Measurements from ENCODE around the gene MARK3.
A peak's percentile ranks its signal among the peaks of the same experiment; 100 is the strongest.

Gene MARK3

DNA sequence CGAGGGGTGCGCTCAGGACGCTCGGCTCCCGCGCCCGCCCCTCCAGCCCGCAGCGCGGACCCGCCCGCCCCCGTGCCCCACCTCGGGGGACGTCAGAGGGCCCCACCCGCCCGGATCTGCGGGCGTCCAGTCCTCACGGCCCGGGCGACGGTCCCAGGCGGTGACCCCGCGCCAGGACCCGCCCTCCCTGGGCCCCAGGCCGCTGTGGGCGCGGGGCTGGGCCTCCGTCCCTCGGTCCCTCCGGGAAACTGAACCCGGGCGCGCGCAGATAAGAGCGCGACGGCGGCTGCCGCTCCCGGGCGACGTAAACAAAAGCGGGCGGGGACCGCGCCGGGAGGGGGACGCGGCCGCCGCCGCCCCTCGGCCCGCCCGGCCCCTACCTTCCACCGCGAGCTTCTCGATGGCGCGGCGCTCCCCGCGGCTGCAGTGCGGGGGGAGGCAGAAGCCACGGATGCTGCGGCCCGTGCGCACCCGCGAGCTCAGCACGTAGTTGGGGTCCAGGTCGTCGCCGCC, 136.3 kb downstream of the MARK3 start:
- Histone ChIP-seq H3K36me3 (ENCODE audit: insufficient read depth) (no peaks in the 10 kb centered on the region), H4K20me1 (ENCODE audit: insufficient read depth) (no peaks in the 10 kb centered on the region), H3K27me3 (ENCODE audit: insufficient read depth, low read depth) (no peaks in the 10 kb centered on the region), H3K4me1 (ENCODE audit: low read depth, poor library complexity, severe bottlenecking) (peaks cover 8% of the 10 kb centered on the region), H3K27ac (no peak overlapping the region), H3K9ac (no peak overlapping the region; the same call in 1 of the 2 replicates), H3K4me3 (IDR thresholded peaks at IDR 0.05; ENCODE audit: insufficient read depth, low read depth, low read length) (no peak overlapping the region), H3K79me2 (ENCODE audit: insufficient read depth, low read depth) (no peaks in the 10 kb centered on the region), H3K4me2 (peak overlapping the region; percentile 68; the same call in 1 of the 2 replicates), H2AFZ (ENCODE audit: low read depth) (peak overlapping the region; percentile 47; the same call in 1 of the 2 replicates)
- TF ChIP-seq, protein P1, sequence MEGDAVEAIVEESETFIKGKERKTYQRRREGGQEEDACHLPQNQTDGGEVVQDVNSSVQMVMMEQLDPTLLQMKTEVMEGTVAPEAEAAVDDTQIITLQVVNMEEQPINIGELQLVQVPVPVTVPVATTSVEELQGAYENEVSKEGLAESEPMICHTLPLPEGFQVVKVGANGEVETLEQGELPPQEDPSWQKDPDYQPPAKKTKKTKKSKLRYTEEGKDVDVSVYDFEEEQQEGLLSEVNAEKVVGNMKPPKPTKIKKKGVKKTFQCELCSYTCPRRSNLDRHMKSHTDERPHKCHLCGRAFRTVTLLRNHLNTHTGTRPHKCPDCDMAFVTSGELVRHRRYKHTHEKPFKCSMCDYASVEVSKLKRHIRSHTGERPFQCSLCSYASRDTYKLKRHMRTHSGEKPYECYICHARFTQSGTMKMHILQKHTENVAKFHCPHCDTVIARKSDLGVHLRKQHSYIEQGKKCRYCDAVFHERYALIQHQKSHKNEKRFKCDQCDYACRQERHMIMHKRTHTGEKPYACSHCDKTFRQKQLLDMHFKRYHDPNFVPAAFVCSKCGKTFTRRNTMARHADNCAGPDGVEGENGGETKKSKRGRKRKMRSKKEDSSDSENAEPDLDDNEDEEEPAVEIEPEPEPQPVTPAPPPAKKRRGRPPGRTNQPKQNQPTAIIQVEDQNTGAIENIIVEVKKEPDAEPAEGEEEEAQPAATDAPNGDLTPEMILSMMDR (conservative IDR thresholded peaks at IDR 0.05; ENCODE audit: low read depth, low read length), result no peak

DNA sequence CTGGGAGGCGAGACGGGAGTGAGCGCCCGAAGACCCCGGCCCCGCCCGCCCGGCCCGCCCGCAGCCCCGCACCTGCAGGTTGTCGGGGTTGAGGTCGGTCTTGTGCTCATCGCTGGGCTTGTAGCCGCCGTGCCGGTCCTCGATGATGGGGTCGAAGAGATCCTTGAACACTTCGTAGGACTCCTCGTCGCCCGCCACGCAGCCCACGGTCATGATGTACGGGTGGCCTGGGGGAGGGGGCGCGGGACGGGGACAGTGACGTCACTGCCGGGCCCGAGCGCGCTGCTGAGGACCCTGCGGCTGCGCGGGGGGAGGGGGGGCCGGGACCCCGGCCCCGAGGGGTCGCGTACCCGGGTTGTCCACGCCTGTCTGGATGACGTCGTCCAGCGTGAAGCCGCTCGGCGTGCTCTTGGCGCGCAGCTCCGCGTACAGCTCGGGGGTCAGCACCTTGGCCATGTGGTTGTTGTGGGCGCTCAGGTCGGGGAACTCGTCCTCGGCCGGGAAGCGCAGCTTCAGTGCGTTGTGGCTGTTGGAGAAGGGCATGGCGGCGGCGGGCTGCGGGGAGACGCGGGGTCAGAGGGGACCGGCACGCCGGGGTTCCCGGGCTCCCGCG, 136.8 kb downstream of the MARK3 start:
- Histone ChIP-seq H3K79me2 (ENCODE audit: insufficient read depth, low read depth) (no peaks in the 10 kb centered on the region), H2AFZ (ENCODE audit: low read depth) (no peak overlapping the region), H3K27ac (no peak overlapping the region), H3K4me2 (no peak overlapping the region), H3K27me3 (ENCODE audit: insufficient read depth, low read depth) (peaks cover 3% of the 10 kb centered on the region; the same call in 1 of the 2 replicates), H3K4me1 (ENCODE audit: low read depth, poor library complexity, severe bottlenecking) (peaks cover 8% of the 10 kb centered on the region), H3K4me3 (IDR thresholded peaks at IDR 0.05; ENCODE audit: insufficient read depth, low read depth, low read length) (no peak overlapping the region), H3K36me3 (ENCODE audit: insufficient read depth) (no peaks in the 10 kb centered on the region), H3K9ac (no peak overlapping the region), H4K20me1 (ENCODE audit: insufficient read depth) (no peaks in the 10 kb centered on the region)
- TF ChIP-seq, protein P1 (conservative IDR thresholded peaks at IDR 0.05; ENCODE audit: low read depth, low read length), result no peak

- Histone ChIP-seq H3K4me1 (ENCODE audit: low read depth, poor library complexity, severe bottlenecking) (peaks cover 8% of the 10 kb centered on the region), H3K9ac (no peak within 1 kb of the TSS), H3K79me2 (ENCODE audit: insufficient read depth, low read depth) (no peaks in the 10 kb centered on the region), H3K27ac (no peak within 1 kb of the TSS), H3K36me3 (ENCODE audit: insufficient read depth) (no peaks in the 10 kb centered on the region), H3K4me2 (no peak within 1 kb of the TSS), H4K20me1 (ENCODE audit: insufficient read depth) (no peaks in the 10 kb centered on the region), H3K27me3 (ENCODE audit: insufficient read depth, low read depth) (peaks cover 5% of the 10 kb centered on the region; the same call in 1 of the 2 replicates), H3K4me3 (IDR thresholded peaks at IDR 0.05; ENCODE audit: insufficient read depth, low read depth, low read length) (no peak within 1 kb of the TSS), H2AFZ (ENCODE audit: low read depth) (no peak within 1 kb of the TSS)
- TF ChIP-seq, protein P1 (conservative IDR thresholded peaks at IDR 0.05; ENCODE audit: low read depth, low read length), result no peak
Measured at GRCh38 chr14:103522649-103523574, 137.7 kb downstream of the MARK3 start, which contains the start of gene CKB. Gene CKB, minus strand, starts transcription at chr14:103522830. Its CDS starts 337 bp downstream, at chr14:103522493.

DNA sequence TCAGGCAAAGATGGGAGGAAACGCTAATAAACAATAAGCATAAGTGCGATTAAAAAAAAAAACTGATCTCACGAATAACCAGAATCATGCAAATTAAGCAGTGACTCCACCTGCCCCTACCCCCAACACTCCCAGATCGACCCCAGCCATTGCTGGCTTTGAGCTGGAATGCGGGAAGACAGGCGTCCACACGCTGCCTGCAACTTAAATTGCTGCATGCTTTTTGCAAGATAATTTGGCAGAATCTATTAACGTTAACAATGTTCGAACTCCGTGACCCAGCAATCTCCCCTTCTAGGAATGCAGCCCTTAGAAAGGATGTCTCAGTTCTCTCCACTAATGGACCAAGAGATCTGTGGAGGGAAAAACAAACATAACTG, 138.3 kb downstream of the MARK3 start:
- TF ChIP-seq, protein P1 (conservative IDR thresholded peaks at IDR 0.05; ENCODE audit: low read depth, low read length), result no peak
- H3K4me3 ChIP-seq (IDR thresholded peaks at IDR 0.05; ENCODE audit: insufficient read depth, low read depth, low read length), result no peak overlapping the region
- no peak overlapping the region for H3K9ac ChIP-seq
- no peaks in the 10 kb centered on the region for H3K36me3 ChIP-seq (ENCODE audit: insufficient read depth)
- H3K79me2 ChIP-seq (ENCODE audit: insufficient read depth, low read depth), result no peaks in the 10 kb centered on the region
- peaks cover 5% of the 10 kb centered on the region; the same call in 1 of the 2 replicates for H3K27me3 ChIP-seq (ENCODE audit: insufficient read depth, low read depth)
- H3K4me1 ChIP-seq (ENCODE audit: low read depth, poor library complexity, severe bottlenecking), result peaks cover 8% of the 10 kb centered on the region
- H4K20me1 ChIP-seq (ENCODE audit: insufficient read depth), result no peaks in the 10 kb centered on the region
- no peak overlapping the region for H3K4me2 ChIP-seq
- H3K27ac ChIP-seq, result no peak overlapping the region
- no peak overlapping the region for H2AFZ ChIP-seq (ENCODE audit: low read depth)

All from KMS-11 (cell line).